Mesendoderm (in vitro differentiated cells): ENCODE results near the gene LRRC47.
"Not testable (repeated sequence)": the region's sequence is repeated elsewhere in the genome, so short reads cannot be mapped to it uniquely, and the experiment has no call there.

Source experiments
- DNase-seq: peaks from one replicate; pipeline ENCODE4 v3.0.0; 2013
- H2AK5ac ChIP-seq: 2 replicates; pipeline ENCODE4 v1.6.1; 2013; ENCODE audit warnings: low read length, inconsistent platforms
- H2BK120ac ChIP-seq: 2 replicates; pipeline ENCODE4 v1.6.1; 2013; ENCODE audit warnings: low read depth, mild to moderate bottlenecking, low read length, moderate library complexity, mixed read lengths
- H2BK15ac ChIP-seq: replicated peaks from 2 replicates; pipeline ENCODE4 v1.6.1; 2013; ENCODE audit warnings: low read depth, mild to moderate bottlenecking, moderate library complexity
- H2BK5ac ChIP-seq: 2 replicates; pipeline ENCODE4 v1.6.1; 2013; ENCODE audit warnings: low read length, inconsistent platforms
- H3K18ac ChIP-seq: 2 replicates; pipeline ENCODE4 v1.6.1; 2013; ENCODE audit warnings: mild to moderate bottlenecking, low read length, mixed read lengths
- H3K23ac ChIP-seq: one replicate; pipeline ENCODE4 v1.6.1; 2013; ENCODE audit warnings: low read length
- H3K27ac ChIP-seq: 2 replicates; pipeline ENCODE4 v1.5.1; 2013; ENCODE audit warnings: low read depth, mild to moderate bottlenecking, inconsistent platforms, low read length, moderate library complexity
- H3K27me3 ChIP-seq: 2 replicates; pipeline ENCODE4 v1.6.1; 2013; ENCODE audit warnings: low read length, control low read depth, mild to moderate bottlenecking, inconsistent platforms; ENCODE audit not compliant: insufficient read depth, poor library complexity
- H3K36me3 ChIP-seq: 2 replicates; pipeline ENCODE4 v1.6.1; 2013; ENCODE audit warnings: low read length, inconsistent platforms; ENCODE audit not compliant: control insufficient read depth, insufficient read depth
- H3K4ac ChIP-seq: one replicate; pipeline ENCODE4 v1.6.1; 2013; ENCODE audit warnings: low read depth, mild to moderate bottlenecking, low read length, moderate library complexity
- H3K4me1 ChIP-seq: 2 replicates; pipeline ENCODE4 v1.6.1; 2013; ENCODE audit warnings: low read depth, low read length, inconsistent platforms; ENCODE audit not compliant: control insufficient read depth
- H3K4me2 ChIP-seq: 2 replicates; pipeline ENCODE4 v1.6.1; 2013; ENCODE audit warnings: low read length
- H3K4me3 ChIP-seq: 2 replicates; pipeline ENCODE4 v1.5.1; 2013; ENCODE audit warnings: mild to moderate bottlenecking, low read length
- H3K56ac ChIP-seq: one replicate; pipeline ENCODE4 v1.6.1; 2013; ENCODE audit warnings: low read length
- H3K79me1 ChIP-seq: 2 replicates; pipeline ENCODE4 v1.6.1; 2013; ENCODE audit warnings: low read length, inconsistent platforms
- H3K79me2 ChIP-seq: 2 replicates; pipeline ENCODE4 v1.6.1; 2013; ENCODE audit warnings: mild to moderate bottlenecking, low read length; ENCODE audit not compliant: control insufficient read depth, insufficient read depth
- H3K9ac ChIP-seq: 2 replicates; pipeline ENCODE4 v1.6.1; 2013; ENCODE audit warnings: low read length, inconsistent platforms
- H4K5ac ChIP-seq: one replicate; pipeline ENCODE4 v1.6.1; 2013; ENCODE audit warnings: low read length
- H4K8ac ChIP-seq: one replicate; pipeline ENCODE4 v1.6.1; 2013; ENCODE audit warnings: low read depth, mild to moderate bottlenecking, control low read depth, low read length, moderate library complexity
- whole genome bisulfite sequencing: extraction: QIAGEN DNeasy Blood & Tissue Kit; methylation state at CpG from one replicate; pipeline ENCODE4 v1.1.7; 2013; ENCODE audit warnings: low lambda C conversion rate, missing lambda C conversion rate; ENCODE audit not compliant: insufficient coverage; ENCODE audit errors: extremely low coverage; 5-methylcytosine and 5-hydroxymethylcytosine counted together

LRRC47 gene

DNA sequence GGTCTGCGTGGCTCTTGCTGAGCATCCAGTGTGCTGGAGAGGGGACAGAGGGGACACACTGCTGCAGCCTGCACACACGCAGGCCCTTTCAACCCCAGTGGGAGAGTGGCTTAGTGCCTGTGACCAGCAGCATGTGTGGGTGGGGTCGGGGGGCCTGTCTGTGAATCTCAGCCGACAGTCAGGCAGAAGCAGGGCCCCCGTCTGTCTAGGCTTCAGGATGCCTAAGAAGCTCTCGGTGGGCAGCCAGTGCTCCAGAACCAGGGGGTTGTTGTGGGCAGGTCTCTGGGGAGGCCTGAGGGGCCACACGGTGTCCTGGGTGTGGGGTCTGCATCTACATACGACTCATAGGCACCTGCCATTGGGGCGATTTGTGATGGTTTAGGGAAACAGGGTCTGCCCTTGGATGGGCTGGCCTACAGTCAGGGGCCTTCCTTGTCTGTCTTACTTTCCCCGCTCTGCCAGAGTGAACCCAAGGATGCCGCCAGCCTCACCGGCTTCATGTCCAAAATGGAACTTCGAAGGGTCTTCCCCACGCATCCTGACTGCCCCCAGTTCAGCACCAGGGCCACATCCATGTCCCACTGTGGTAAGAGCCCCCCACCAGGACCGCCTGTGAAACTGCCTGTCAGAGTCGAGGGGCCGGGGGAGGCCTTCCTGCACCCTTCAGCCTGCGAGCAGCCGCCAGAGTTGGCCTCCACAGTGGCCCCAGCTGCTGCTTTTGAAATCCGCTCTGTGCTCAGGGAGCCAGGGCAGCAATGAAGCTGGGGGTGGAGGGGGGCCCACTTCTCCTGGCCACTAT, 42.4 kb downstream of the LRRC47 start:
- Histone ChIP-seq H3K9ac (no peak overlapping the region), H2BK120ac (no peak overlapping the region), H4K5ac (no peak overlapping the region), H3K36me3 (no peaks in the 10 kb centered on the region), H2AK5ac (no peak overlapping the region), H3K27me3 (no peaks in the 10 kb centered on the region), H3K79me1 (no peaks in the 10 kb centered on the region), H2BK15ac (no peak overlapping the region), H3K4me3 (no peak overlapping the region), H3K56ac (no peak overlapping the region), H2BK5ac (no peak overlapping the region), H3K18ac (no peak overlapping the region), H3K23ac (no peak overlapping the region), H4K8ac (no peak overlapping the region), H3K79me2 (no peaks in the 10 kb centered on the region), H3K4me2 (no peak overlapping the region), H3K27ac (no peak overlapping the region), H3K4ac (no peak overlapping the region), H3K4me1 (no peaks in the 10 kb centered on the region)
- no peak for DNase-seq
- WGBS: no CpG with 5 or more reads among the region's 20 CpGs

- H3K4me3 ChIP-seq: no peak within 1 kb of the TSS
- H4K5ac ChIP-seq: no peak within 1 kb of the TSS
- no peak within 1 kb of the TSS for H2BK15ac ChIP-seq
- H3K27ac ChIP-seq: no peak within 1 kb of the TSS
- H3K4ac ChIP-seq: no peak within 1 kb of the TSS
- no peak within 1 kb of the TSS for H3K56ac ChIP-seq
- H3K4me2 ChIP-seq: no peak within 1 kb of the TSS
- no peaks in the 10 kb centered on the region for H3K79me1 ChIP-seq
- H3K79me2 ChIP-seq: no peaks in the 10 kb centered on the region
- no peak within 1 kb of the TSS for H3K18ac ChIP-seq
- H2BK120ac ChIP-seq: no peak within 1 kb of the TSS
- DNase-seq: no peak
- no peak within 1 kb of the TSS for H3K9ac ChIP-seq
- no peaks in the 10 kb centered on the region for H3K4me1 ChIP-seq
- H2AK5ac ChIP-seq: no peak within 1 kb of the TSS
- H3K27me3 ChIP-seq: no peaks in the 10 kb centered on the region
- no peak within 1 kb of the TSS for H3K23ac ChIP-seq
- H3K36me3 ChIP-seq: no peaks in the 10 kb centered on the region
- no peak within 1 kb of the TSS for H4K8ac ChIP-seq
- H2BK5ac ChIP-seq: no peak within 1 kb of the TSS
- WGBS: no CpG with 5 or more reads among the region's 17 CpGs
Observed at GRCh38 chr1:3752400-3752945, 43.8 kb downstream of the LRRC47 start, which contains the start of gene CCDC27. Gene CCDC27 (plus strand): TSS chr1:3752450. CDS start chr1:3752482, 32 bp downstream.

DNA sequence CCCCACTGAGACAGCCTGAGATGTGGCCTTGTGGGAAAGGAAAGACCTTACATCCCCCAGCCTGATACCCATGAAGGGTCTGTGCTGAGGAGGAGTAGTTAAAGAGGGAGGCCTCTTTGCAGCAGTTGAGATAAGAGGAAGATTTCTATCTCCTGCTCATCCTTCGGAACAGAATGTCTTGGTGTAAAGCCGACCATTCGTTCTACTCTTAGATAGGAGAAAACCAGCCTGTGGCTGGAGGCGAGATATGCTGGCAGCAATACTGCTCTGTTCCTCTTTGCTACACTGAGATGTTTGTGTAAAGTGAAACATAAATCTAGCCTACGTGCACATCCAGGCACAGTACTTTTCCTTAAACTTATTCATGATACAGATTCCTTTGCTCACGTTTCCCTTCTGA, 45.6 kb downstream of the LRRC47 start:
- no peak overlapping the region for H2BK5ac ChIP-seq
- no CpG with 5 or more reads among the region's 6 CpGs for WGBS
- no peak overlapping the region for H3K23ac ChIP-seq

DNA sequence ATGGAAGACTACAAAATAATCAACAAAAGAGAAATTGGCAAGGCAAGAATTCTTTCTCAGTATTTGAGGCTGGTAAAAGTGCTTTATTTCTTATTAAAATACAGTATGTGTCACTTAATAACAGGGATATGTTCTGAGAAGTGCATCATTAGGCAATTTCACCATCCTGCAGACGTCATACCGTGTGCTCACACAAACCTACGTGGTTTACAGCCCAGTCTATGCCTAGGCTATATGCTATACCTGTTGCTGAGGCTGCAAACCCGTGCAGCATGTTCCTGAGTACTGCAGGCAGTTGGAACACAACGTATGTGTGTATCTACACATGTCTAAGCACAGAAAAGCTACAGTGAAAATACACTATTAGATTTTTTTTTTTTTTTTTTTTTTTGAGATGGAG, 46.8 kb downstream of the LRRC47 start:
- no peak overlapping the region for H3K18ac ChIP-seq
- peaks cover 12% of the 10 kb centered on the region for H3K79me1 ChIP-seq
- no peak overlapping the region for H3K4me3 ChIP-seq
- H3K27ac ChIP-seq: no peak overlapping the region
- no peak overlapping the region for H3K4me2 ChIP-seq
- no peak overlapping the region for H3K9ac ChIP-seq
- H3K4ac ChIP-seq: no peak overlapping the region
- H2AK5ac ChIP-seq: no peak overlapping the region
- peaks cover 7% of the 10 kb centered on the region for H3K79me2 ChIP-seq
- no peak overlapping the region for H4K8ac ChIP-seq
- no peak overlapping the region for H2BK120ac ChIP-seq
- H3K27me3 ChIP-seq: no peaks in the 10 kb centered on the region
- no peak for DNase-seq
- H2BK5ac ChIP-seq: no peak overlapping the region
- H4K5ac ChIP-seq: no peak overlapping the region
- H3K4me1 ChIP-seq: peaks cover 2% of the 10 kb centered on the region
- no CpG with 5 or more reads among the region's 5 CpGs for WGBS
- no peak overlapping the region for H3K56ac ChIP-seq
- no peak overlapping the region for H3K23ac ChIP-seq
- no peak overlapping the region for H2BK15ac ChIP-seq
- H3K36me3 ChIP-seq: no peaks in the 10 kb centered on the region

More for the DNA sequence above, 45.6 kb downstream of the LRRC47 start:
- Histone ChIP-seq H3K18ac (no peak overlapping the region), H4K8ac (no peak overlapping the region), H3K4me2 (no peak overlapping the region), H3K9ac (no peak overlapping the region), H3K36me3 (no peaks in the 10 kb centered on the region), H3K79me2 (peaks cover 3% of the 10 kb centered on the region), H3K27ac (no peak overlapping the region), H3K79me1 (peaks cover 3% of the 10 kb centered on the region), H2BK15ac (no peak overlapping the region), H3K4ac (no peak overlapping the region), H2AK5ac (no peak overlapping the region), H3K27me3 (no peaks in the 10 kb centered on the region), H3K4me1 (no peaks in the 10 kb centered on the region), H4K5ac (no peak overlapping the region), H2BK120ac (no peak overlapping the region), H3K4me3 (no peak overlapping the region), H3K56ac (no peak overlapping the region)
- no peak for DNase-seq

DNA sequence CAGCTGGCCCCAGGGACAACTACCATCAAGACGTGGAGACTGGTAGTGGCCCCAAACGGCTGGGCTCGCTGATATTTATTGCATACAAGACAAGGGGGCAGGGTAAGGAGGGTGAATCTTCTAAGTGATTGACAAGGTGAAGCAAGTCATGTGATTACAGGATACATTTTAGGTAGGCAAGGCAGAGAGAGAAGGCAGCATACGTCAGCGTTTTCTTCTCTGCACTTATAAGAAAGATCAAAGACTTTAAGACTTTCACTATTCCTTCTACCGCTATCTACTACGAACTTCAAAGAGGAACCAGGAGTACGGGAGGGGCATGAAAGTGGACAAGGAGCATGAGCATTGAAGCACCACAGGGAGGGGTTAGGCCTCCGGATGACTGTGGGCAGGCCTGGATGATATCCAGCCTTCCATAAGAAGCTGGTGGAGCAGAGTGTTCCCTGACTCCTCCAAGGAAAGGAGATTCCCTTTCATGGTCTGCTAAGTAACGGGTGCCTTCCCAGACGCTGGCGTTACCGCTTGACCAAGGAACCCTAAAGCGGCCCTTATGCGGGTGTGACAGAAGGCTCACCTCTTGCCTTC, 47.9 kb downstream of the LRRC47 start:
- H3K4ac ChIP-seq, H2BK15ac ChIP-seq, H3K4me1 ChIP-seq, H3K18ac ChIP-seq, H3K9ac ChIP-seq, H2BK5ac ChIP-seq, H2BK120ac ChIP-seq, H3K4me3 ChIP-seq, H4K8ac ChIP-seq, H3K56ac ChIP-seq, H3K27ac ChIP-seq, H4K5ac ChIP-seq, H3K23ac ChIP-seq, H3K79me2 ChIP-seq, H3K27me3 ChIP-seq, H3K36me3 ChIP-seq, H3K4me2 ChIP-seq, H2AK5ac ChIP-seq, DNase-seq: not testable (repeated sequence)
- peaks cover 12% of the 10 kb centered on the region for H3K79me1 ChIP-seq
- WGBS: no CpG with 5 or more reads among the region's 15 CpGs
